Measurements from ENCODE around the gene SDR42E2.
"Not testable (repeated sequence)": the region's sequence is repeated elsewhere in the genome, so short reads cannot be mapped to it uniquely, and the experiment has no call there.

SDR42E2 gene

DNA sequence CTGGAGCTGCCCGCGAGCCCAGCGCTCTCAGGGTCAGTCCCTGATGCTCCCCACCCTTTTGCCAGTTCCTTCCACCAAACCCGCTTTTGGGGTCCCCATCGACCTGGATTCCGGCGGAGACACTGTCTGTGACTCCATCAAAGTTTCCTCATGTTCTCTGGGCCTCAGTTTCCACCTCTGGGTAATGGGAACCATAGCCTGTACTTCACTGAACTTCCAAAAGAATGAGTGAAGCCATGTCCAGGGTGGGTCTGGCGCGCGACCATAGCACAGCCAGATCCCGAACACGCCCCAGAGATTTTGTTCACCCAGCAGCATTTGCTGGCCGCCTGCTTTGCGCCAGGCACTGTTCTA lies 327 bp downstream of the SDR42E2 start:
- DNase-seq (ENCODE audit: low spot score), result no peak

DNA sequence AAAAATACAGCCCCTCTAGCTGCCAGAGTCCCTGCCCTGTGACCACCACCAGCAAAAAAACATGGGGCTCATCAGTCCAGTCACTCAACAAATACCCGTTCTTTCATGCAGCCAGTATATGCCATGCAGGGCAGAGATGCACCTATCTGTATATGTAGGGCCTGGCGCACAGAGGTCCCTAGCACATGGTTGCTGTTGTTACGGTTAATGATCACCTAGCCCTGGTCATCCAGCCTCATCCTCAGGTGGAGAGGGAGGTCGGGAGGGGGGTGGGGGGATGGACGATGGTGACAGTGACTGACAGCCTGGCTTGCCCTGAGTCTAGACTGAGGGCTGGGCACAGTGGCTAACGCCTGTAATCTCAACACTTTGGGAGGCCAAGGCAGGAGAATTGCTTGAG lies 1.5 kb downstream of the SDR42E2 start:
- DNase-seq (ENCODE audit: low spot score), result no peak

DNA sequence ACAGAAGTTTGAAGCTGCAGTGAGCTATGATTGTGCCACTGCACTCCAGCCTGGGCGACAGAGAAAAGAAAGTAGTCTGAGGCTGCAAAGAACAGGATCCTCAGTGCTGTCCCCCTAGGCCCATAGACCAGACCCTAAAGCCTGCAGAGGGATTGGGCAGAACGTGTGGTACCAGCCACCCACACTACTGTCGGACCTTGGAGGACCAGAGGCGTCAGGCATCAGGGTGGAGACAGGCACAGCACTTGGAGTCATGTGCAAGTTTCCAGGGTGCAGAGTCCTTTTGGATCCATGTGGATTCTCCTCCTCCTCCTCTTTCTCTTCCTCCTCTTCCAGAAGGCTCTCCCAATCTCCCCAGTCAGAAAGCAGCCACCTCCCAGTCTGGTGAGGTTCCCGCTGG lies 2.2 kb downstream of the SDR42E2 start:
- DNase-seq (ENCODE audit: low spot score), result no peak

DNA sequence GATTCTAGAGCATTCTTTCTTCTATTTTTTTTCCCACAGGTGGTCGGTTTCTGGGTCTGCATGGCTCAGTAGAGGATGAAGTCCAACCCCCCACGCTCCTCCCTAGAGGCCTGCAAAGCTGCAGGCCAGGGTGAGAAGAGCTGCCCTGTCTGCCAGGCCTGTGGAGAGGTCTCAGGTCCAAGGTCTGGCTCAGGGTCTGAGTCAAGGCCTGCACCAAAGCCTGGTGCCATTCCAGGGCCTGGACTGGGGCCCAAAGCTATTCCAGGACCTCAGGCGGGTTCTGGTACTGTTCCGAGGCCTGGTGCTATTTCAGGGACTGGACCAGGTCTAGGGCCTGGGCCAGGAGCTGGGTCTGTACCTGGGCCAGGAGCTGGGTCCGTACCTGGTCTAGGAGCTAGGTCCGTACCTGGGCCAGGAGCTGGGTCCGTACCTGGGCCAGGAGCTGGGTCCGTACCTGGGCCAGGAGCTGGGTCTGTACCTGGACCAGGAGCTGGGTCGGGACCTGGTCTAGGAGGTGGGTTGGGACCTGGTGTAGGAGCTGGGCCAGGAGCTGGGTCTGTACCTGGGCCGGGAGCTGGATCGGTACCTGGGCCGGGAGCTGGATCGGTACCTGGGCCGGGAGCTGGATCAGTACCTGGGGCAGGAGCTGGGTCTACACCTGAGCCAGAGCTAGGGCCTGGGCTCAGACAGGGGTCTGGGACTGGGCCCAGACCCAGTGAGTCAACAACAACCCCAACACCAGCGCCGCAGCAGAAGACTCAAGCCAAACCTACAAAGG lies 3.4 kb downstream of the SDR42E2 start:
- DNase-seq (ENCODE audit: low spot score), result no peak

DNA sequence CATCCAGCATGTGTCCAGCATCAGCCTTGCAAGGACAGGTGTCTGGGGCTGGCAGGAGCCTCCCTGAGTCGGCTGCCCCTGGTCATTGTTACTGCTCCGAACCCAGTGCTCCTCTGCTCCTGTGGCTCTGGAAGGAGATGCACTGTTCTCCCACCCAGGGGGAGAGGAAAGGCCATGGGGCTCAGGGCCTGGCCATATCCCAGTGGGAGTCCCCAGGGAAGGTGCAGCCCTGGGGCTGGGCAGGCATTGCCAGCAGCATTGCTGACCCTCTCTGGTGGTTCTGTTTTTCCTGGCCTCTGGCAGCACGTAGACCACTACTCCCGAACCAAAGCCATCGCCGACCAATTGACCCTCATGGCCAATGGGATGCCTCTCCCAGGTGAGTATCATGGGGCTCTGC lies 9.6 kb downstream of the SDR42E2 start:
- no peak for DNase-seq (ENCODE audit: low spot score)

DNA sequence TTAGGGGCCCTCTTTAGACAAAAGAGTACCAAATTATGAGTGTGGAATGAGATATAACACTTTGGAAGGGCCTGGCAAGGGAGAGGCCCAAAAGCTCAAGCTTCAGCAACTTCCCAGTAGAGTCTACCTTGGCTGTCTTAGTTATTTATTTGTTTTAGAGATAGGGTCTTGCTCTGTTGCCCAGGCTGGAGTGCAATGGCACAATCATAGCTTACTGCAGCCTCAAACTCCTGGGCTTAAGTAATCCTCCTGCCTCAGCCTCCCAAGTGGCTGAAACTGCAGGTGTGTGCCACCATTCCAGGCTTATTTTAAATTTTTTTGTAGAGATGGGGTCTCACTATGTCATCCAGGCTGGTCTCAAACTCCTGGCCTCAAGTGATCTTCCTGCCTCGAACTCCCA lies 10.3 kb downstream of the SDR42E2 start:
- DNase-seq (ENCODE audit: low spot score), result not testable (repeated sequence)

DNA sequence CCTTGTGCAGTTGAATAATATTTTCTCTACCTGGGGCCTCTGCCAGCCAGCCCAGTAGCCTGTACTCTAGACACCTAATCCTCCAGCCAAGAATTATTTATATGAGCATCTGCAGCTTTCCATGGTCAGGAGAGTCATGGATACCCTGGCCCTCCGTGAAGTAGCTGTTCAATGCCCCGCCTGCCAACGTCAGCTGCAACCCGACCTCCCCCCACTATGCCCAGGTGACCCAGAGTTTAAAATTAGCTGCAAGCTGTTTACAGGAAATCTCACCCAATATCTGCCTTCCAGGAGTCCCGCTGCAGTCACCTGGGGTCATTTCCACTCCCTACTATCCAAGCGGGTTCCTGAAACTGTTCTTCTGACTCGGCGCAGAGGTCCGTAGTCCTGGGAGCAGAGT lies 12.3 kb downstream of the SDR42E2 start:
- DNase-seq (ENCODE audit: low spot score), result no peak

DNA sequence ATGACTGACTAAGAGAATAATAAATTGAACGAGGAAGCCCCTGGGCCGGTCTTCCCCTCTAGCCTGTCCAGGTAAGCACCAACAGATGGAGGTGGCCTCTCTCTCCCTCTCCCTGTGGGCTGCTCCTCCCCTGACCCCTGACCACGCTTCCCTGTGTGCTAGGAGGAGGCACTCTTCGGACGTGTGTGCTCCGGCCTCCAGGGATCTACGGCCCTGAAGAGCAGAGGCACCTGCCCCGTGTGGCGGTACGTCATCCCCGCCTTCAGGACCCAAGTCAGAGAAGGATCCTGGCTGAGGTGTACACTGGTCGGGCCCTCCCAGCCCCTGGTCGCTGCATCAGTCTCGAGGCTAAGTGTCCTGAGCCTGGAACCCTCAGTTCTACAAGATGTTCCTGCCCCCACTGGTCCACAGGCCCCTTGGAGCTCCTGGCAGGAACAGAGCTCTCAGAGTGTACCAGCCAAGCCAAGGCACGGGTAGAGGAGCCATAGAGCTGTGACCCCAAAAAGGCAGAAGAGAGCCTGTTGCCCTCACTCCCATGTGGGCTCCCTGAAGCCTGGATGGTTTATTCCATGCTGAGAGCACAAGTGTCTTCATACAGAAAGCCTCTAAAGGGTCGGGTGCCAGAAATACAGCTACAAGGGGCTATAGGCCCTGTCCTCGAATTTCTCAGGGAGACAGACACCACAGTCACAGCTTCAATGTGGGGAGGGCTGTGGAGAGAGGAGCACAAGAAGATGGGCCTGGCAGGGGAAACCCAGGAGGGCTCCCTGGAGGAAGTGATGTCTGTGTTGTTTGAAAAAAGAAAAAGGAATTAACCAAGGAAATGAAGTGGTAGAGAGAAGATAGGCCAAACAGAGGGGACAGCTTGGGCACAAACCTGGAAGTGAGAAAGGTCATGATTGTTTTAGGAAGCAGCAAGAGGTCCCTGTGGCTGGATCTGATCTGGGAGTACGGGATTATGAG lies 15.9 kb downstream of the SDR42E2 start:
- DNase-seq (ENCODE audit: low spot score), result no peak

DNA sequence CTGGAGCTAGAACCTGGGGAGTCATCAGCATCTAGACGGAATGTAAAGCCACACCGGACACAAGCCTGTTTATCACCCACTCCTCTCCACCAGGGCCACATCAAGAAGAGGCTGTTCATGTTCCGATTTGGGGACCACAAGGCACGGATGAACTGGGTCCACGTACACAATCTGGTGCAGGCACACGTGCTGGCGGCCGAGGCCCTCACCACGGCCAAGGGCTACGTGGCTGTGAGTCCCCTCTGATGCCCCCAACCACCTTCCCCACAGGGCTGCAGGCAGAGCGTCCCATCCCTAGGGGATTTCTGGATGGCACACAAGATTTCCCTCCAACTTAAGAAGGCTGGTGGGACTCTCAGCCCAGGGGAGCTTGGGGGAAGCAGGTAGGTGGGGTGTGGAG lies 19.1 kb downstream of the SDR42E2 start:
- no peak for DNase-seq (ENCODE audit: low spot score)

DNA sequence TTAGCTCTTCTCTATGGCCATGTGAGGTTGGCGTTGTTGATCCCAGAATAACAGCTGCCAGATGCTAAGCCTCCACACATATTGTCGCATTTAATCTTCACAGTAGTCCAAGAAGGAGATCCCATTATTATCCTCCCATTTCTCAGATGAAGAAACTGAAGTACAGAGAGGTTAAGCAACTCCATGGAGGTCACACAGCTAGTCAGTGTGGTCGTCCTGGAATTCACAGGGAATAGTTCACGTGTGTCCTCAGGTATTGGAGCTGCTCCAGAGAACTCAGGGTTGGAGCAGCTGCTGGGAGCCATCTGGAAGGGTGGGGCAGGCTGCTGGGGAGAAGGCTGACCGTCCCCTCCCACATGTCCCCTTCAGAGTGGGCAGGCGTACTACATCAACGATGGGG lies 19.5 kb downstream of the SDR42E2 start:
- DNase-seq (ENCODE audit: low spot score), result no peak

DNA sequence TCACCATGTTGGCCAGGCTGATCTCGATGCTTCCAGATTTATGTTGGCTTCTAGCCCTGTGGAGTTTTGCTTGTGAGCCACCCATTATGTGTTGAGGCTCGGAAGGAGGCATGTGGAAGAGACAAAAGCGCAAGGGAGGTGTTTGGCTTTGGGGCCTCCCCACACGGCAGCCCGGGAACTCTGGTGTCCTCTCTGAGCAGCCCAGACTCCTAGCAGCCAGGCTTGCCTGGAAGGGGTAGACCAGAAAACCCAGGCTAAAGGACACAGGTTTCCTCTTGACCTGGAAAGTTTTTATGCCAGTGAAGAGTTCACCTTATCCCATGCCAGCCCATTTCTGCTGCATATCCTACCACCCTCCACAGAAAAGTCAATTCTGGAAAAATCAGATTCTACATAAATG lies 21.0 kb downstream of the SDR42E2 start:
- no peak for DNase-seq (ENCODE audit: low spot score)

DNA sequence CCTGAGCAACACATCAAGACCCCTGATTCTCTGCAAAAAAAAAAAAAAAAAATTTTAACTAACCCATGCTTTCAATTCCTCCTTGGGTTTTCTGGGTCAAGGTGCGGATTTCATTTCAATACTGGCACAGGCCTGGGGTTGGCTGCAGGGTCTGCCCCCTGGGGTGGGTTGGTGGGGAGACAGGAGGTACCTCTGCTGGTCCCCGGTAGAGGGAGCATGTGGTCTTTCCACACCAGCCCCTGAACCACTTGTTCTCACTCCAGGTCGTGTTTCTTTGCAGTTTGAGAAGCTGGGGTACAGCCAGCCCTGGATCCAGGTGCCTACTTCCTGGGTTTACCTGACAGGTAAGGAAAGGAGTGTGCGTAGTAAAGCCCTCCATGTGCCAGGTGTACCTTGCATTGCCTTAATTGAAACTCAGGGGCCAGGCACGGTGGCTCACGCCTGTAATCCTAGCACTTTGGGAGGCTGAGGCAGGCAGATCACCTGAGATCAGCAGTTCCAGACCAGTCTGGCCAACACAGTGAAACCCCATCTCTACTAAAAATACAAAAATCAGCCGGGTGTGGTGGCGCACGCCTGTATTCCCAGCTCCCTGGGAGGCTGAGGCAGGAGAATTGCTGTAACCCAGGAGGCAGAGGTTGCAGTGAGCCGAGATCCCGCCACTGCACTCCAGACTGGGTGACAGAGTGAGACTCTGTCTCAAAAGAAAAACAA lies 21.8 kb downstream of the SDR42E2 start:
- DNase-seq (ENCODE audit: low spot score), result no peak

DNA sequence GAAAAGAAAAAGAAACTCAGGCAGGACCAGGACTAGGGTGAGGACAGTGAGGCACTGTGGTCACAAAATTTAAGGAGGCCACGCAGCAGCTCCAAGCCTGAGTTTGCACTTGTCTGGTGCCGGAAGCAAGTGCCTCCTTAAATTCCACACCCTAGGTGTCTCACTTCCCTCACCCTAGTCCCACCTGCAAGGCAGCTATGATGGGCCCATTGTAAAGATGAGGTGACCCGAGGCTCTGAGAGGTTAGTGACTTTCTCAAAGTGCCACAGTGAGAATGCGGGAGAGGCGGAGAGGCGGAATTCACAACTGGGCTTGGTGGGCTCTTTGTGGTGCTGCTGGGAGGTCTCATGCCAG lies 22.3 kb downstream of the SDR42E2 start:
- no peak for DNase-seq (ENCODE audit: low spot score)

DNA sequence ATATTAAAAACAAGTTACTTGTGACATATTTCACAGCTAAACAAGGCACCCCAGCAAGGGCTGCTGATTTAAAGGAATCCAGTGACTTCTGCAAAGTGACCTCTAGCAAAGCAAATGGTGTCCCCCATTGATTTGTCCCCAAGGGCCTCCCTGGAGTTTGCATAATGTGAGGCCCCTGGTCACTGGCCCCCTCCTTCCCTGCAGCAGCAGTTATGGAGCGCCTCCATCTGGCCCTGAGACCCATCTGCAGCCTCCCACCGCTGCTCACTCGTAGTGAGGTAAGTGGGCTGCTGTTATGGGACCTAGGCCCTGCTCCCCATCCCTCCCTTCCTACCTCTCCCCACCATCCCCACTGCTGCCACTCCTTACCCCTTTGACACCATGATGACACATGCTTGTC lies 24.2 kb downstream of the SDR42E2 start:
- DNase-seq (ENCODE audit: low spot score), result no peak

DNA sequence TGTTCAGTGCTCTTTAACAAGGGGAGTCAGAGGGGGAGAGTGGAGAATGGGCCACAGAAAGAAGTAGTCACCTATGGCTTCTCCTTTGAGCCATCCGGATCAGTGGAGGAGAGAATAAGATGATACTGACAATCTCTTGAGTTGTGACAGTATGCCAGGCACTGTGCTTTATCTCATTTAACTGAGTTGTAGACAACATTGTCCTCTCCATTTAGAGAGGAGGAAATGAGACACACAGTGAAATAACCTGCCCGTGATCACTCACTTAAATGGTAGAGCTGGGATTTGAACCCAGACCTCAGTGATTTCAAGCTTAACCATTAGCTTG lies 25.9 kb downstream of the SDR42E2 start:
- no peak for DNase-seq (ENCODE audit: low spot score)

DNA sequence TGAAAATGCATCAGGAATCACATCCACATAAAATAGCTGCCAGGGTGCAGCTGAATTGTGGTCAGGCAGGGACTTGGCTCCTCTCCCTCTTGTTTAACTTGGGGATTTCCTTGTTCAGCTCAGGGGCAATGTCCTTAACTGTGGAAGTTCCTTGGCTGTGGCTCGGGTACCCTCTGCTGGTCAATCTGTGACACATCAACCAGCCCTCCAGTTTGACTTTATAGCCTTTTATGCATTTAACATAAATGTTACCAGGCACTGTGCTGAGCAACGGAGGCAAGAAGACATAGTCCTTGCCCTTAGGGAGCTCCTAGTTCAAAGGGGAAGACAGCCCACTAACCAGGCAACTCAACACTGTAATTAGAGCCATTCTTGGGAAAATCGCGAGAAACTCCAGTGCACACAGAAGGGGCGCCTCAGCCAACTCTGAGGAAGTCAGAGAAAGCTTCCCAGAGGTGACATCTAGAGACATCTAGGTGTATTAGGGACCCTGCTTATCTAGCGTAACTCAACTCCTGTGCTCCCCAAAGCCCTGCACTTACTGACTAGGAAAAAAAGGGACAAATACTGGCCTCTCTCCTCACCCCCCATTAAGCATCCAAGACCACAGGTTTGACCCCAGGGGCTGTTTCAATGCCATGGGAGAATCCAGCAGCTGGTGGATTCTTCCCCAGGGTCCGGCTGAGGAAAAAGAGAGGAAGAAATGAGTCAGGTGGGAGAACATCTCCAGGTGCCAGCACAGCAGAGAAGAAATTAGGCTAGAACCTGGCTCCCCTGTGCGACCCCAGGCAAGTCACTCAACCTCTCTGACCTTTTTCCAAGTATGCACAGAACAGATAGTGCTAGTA lies 26.5 kb downstream of the SDR42E2 start:
- DNase-seq (ENCODE audit: low spot score), result peak; percentile 81

DNA sequence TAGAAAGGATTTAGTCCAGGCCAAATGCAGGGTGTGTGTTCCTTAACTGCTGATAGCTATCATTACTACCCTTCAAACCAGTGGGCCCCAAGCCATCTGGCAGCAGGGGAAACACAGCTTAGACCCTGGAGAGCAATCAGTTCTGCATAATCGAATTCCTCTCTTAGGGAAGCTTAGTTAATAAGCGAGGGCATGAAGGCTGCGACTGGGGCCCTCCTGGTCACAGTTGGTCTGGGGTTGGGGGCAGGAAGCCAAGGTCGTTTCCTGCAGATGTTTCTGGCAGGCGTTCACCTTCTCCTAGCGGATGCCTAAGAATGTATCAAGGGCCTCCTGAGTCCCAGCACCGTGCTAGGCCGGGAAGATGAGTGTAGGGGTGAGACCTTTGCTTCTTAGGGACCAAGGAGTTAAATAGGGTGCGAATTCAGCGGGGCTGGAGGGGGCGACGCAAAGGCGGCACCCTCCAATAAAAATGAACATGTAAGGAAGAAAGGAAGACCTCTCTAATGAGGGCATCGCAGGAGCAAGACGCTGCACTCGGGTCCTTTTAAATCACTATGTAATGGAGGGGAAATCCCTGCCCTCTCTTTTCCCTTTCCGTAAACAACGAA lies 27.3 kb downstream of the SDR42E2 start:
- DNase-seq (ENCODE audit: low spot score), result no peak

DNA sequence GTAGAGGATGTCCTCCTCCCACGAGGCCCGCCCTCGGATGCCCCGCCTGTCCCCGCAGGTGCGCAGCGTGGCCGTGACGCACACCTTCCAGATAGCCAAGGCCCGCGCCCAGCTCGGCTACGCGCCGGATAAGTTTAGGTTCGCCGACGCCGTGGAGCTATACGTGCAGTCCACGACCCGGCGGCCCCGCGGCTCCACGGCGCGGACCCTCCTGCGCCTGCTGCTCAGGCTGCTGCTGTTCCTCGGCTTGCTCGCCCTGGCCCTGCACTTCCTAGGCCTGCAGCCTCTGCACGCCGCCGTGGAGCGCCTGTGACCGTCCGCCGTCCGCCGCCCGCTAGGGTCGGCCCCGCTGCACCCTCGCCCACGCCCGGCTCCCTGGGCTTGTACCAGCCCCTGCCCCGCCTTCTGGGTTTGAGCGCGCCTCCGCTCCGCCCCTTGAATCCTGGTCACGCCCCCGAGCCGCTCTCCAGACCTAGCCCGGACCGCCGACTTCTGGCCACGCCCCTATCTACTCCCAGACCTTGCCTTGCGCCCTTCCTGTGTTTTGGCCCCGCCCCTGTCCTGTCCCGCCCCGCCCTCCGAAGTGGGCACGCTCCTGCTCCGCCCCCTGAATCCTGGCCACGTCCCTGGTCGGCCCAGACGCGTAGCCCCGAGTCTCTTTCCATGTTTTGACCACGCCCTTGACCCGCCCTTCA lies 27.9 kb downstream of the SDR42E2 start:
- peak; percentile 62 for DNase-seq (ENCODE audit: low spot score)

DNA sequence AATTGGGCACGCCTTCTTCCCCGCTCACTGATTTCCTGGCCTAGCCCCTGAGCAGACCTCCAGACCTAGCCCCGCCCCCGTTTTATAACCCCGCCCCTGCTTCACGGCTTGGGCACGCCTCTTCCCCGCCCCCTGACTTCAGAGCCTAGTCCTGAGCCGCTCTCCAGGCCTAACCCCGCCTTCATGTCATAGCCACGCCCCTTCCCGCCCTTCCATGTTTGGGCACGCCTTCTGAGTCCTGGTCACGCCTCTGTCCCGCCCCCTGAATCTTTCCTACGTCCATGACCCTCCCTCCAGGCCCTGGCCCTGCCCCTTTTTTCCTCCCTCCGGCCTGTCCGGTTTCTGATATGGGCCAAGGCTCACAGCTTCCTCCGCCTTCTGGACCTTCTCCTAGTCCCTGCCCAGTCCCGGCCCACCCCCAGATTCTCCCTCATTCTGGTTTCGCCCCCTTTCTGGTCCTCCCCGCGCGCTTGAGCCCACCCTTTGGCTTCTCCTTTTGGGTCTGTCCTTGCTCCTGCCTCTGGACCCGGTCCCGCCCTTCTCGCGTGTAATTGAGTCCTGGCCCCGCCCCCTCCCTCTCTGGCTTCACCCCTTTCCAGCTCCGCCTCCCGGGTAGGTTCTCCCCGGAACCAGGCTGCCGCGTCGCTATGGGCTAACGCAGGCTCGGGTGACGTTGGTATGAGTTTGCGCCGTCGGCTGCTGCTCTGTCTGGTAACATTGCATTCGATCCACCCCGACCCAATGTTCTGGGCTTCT lies 28.6 kb downstream of the SDR42E2 start:
- DNase-seq (ENCODE audit: low spot score), result peak; percentile 97

Data from SW480 (cell line).